ENCODE data around the gene DNMT3B.
"Not testable (repeated sequence)": the region's sequence is repeated elsewhere in the genome, so short reads cannot be mapped to it uniquely, and the experiment has no call there.

Gene DNMT3B

DNA sequence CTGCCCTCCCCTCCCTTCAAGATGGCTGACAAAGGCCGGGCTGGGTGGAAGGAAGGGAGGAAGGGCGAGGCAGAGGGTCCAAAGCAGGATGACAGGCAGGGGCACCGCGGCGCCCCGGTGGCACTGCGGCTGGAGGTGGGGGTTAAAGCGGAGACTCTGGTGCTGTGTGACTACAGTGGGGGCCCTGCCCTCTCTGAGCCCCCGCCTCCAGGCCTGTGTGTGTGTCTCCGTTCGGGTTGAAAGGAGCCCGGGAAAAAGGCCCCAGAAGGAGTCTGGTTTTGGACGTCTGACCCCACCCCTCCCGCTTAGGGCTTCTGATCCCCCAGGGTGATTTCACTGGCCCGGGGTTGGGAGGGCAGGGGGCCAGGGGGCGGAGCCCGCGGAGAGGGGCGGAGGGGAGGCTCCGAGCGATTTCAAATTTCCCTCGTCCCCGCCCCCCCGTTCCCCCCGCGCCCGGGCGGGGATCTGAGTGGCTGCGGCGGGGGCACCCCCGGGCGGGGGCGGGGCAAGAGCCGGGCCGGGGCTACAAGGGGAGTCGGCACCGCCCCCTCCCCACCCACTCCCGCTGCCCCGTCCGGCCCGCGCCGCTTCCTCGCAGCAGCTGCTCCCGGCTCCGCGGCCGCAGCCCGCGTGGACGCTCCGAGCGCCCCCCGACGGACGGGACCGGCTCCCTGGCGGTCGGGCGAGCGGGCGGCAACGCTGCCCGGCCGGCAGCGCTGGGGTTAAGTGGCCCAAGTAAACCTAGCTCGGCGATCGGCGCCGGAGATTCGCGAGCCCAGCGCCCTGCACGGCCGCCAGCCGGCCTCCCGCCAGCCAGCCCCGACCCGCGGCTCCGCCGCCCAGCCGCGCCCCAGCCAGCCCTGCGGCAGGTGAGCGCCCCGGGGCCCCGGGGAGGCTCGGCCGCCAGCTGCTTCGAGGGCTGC lies at the start of gene DNMT3B:
Gene DNMT3B (plus strand): TSS at position 555 of the 923 bp plus-strand sequence. CDS start 17,939 bp downstream, outside the sequence.
- peak; percentile 70 for DNase-seq

GRCh38 chr20:32718749-32719348 lies 43.3 kb upstream of the DNMT3B start:
- no peak for DNase-seq

DNA sequence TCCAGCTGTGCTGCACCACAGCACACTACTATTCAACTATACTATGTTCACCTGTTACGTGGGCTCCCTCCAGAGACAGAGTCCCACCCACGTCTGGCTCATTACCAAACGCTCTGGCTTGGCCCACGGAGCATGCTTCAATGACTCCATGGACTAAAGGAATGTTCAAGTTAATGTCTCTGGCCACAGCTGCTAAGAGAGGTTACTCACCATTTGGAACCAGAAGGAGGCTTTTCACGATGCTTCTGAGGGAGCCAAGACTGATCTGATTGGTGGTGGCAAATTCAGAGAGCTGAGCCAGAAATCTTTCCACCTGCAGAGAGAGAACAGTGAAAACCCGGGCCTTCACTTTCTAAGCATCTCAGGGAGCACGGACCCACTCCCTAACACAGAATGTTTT lies 34.5 kb upstream of the DNMT3B start:
- DNase-seq = no peak

GRCh38 chr20:32728435-32728834 lies 33.8 kb upstream of the DNMT3B start:
- DNase-seq = not testable (repeated sequence)

GRCh38 chr20:32729334-32729733 lies 32.9 kb upstream of the DNMT3B start:
- not testable (repeated sequence) for DNase-seq

DNA sequence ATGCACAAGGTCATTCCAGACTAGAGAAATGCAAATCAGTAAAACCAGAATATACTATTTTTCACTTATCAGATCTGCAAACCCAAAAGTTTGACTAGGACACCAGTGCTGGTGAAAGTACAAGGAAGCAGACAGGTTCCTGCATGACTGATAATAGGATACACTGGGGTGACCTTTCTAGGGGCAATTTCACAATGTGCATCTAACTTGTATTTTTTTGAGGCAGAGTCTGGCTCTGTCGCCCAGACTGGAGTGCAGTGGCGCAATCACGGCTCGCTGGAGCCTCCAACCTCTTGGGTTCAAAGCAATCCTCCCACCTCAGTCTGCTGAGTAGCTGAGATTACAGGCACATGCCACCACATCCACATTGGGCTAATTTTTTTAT lies 30.3 kb upstream of the DNMT3B start:
- DNase-seq = no peak

DNA sequence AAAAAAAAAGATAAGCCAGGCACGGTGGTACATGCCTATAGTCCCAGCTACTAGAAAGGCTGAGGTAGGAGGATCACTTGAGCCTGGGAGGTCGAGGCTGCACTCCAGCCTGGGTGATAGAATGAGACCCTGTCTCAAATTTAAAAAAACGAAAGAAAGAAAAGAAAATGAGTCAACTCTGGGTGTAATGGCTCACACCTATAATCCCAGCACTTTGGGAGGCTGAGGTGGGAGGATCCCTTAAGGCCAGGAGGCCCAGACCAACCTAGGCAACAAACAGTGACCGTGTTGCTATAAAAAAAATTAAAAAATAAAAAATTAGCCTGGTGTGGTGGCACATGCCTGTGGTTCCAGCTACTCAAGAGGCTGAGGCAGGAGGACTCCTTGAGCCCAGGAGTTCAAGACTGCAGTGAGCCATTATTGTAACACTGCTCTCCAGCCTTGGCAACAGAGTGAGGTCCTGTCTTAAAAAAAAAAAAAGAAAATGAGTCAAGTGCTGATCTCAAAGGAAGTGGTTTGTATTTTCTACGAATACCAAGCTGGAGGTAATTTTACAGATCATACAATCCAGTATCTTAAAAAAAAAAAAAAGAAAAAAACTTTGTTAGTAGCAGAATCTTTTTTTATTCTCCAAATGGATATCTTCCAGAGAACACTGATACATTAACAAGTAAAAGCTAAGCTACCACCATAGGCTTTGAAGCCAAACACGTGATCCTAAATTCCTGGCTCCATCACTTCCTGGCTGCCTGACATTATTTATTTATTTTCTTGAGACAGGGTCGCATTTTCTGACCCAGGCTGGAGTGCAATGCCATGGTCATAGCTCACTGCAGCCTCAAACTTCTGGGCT lies 24.6 kb upstream of the DNMT3B start:
- DNase-seq = peak; percentile 69

GRCh38 chr20:32741151-32741550 lies 21.0 kb upstream of the DNMT3B start:
- no peak for DNase-seq

GRCh38 chr20:32742322-32743236 lies 19.6 kb upstream of the DNMT3B start:
- DNase-seq = peak; percentile 16

- DNase-seq = peak; percentile 80
Observed at GRCh38 chr20:32743237-32744112, 18.7 kb upstream of the DNMT3B start, which contains the start of gene COMMD7. COMMD7 (minus strand) TSS chr20:32743467; CDS start chr20:32743391, 76 bp downstream.

GRCh38 chr20:32749914-32750637 lies 12.1 kb upstream of the DNMT3B start:
- no peak for DNase-seq

DNA sequence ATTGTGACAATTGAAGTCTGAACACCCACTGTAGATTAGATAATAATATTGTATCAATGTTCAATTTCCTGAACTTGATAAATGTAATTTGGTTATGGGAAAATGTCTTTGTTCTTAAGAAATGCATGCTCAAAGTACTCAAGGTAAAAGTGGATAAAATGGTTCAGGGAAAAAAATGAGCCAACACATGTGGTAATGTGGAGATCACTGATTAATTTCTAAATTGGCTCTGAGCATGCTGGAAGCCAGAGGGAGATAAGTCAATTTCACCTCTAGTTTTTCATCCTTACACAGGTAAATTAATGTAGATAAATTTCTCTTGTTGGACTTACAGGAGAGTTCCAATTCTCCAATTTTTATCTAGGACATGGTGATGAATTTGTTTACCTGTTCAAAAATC lies 10.9 kb upstream of the DNMT3B start:
- no peak for DNase-seq

DNA sequence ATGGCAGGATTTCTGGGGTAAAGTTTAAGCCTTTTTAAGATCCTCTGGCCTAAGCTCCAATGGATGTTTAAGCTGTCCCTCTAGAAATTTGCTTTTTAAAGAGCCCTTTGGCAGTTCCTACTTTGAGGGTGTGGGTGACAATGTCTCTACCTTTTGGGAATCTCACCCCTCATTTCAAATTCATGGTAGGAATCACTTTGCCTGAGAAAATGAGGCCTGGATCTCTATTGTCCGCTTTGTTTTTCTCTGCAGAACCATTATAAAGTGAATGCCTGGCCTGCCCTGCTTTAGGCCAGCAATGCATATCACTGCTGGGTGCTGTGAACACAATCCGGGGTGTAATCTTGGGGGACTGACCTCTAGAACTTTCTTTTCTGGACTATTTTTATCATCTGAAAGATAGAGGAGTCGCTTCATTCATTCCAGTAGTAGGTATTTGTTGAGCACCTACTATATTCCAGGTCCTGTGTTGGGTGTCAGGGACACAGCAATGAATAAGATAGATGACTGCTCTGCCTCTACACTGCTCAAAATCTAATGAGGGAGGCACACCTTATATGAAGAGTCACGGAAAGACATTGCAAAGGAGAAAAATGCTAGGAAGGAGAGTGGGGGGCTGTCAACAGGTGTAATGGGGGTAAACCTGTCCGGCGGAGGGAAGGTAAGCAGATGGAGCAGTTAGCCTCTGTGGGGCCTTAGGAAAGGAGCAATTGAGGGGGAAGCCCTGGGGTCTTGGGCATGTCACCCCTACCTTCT lies 10.3 kb upstream of the DNMT3B start:
- no peak for DNase-seq

GRCh38 chr20:32752458-32753250 lies 9.5 kb upstream of the DNMT3B start:
- DNase-seq = no peak

GRCh38 chr20:32753731-32754130 lies 8.5 kb upstream of the DNMT3B start:
- DNase-seq = no peak

GRCh38 chr20:32756156-32756555 lies 6.0 kb upstream of the DNMT3B start:
- DNase-seq = no peak

- no peak for DNase-seq
Observed at GRCh38 chr20:32761417-32761830, 761 bp upstream of the DNMT3B start.

DNA sequence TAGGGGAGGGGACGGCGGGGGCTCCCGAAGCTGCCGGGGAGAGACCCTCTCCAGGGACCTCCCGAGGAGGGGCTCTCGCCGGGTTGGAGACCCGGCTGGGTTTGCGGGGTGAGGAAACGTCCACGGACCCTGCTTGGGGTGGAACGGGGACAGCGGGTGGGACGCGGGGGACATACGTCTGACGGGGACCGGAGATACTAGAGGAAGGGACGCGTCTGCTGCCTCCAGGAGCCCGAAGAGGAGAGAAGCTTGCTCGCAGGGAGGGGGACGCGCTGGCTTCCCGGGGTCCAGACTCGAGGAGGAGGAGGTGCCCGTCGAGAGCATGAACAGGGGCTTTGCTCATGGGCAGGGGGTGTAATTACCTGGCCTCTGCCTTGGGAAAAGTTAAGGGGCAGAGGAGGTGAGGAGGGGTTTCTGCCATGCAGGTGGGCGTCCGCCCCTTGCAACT lies 593 bp downstream of the DNMT3B start:
- DNase-seq = peak; percentile 19
